Activated T-helper 1 cell treated with anti-CD3 and anti-CD28 coated beads, Interleukin-2, amount 50 U/mL, for 16 hours (primary cell): Measurements from ENCODE around the gene MCRIP2.
"Not testable (repeated sequence)": the region's sequence is repeated elsewhere in the genome, so short reads cannot be mapped to it uniquely, and the experiment has no call there.

ENCODE experiments used
- DNase-seq, 2 donors: peaks; one replicate each; pipeline ENCODE4 v3.0.0-alpha.2; 2020; ENCODE audit warnings: low read depth in 1 of 2, low spot score in 1 of 2

Gene MCRIP2

DNA sequence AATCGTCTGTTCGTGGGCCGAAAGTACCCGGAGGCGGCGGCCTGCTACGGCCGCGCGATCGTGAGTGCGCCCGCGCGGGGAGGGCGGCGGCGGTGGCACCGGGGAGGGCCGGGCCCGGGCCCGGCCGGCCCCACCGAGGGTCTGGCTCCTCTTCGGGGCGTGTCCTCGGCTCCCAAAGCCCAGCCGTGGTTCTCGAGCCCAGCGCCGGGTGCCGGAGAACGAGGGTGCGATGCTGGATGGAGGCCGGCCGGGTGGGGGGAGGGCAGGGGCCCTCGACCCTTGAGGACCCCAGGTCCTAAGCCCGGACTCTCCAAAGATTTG lies 39.0 kb downstream of the MCRIP2 start:
- DNase-seq = no peak

- no peak for DNase-seq
Observed at GRCh38 chr16:680967-681745, 39.5 kb downstream of the MCRIP2 start.

DNA sequence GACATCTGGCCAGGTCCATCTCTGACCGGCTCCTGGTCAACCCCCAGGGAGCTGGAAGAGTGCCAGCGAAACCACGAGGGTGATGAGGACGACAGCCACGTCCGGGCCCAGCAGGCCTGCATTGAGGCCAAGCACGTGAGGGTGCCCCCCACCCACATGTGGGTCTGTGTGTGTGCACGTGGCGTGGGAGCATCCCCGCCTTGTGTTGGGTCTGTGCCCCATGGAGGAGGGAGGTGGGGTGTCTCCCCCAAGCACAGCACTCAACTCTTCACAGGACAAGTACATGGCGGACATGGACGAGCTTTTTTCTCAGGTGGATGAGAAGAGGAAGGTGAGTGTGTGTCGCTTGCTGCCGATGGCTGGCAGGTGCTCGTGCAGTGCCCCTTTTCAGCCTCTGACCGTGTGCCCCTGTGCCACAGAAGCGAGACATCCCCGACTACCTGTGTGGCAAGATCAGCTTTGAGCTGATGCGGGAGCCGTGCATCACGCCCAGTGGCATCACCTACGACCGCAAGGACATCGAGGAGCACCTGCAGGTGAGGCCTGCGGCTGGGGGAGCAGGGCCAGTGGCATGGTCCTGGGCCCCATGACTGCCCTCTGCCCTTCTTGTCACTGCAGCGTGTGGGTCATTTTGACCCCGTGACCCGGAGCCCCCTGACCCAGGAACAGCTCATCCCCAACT lies 40.3 kb downstream of the MCRIP2 start:
- no peak for DNase-seq

- no peak for DNase-seq
Observed at GRCh38 chr16:682493-683395, 41.1 kb downstream of the MCRIP2 start.

GRCh38 chr16:683396-684070 lies 41.9 kb downstream of the MCRIP2 start:
- DNase-seq = no peak

- peak; percentile 91 to 96 for DNase-seq
Observed at GRCh38 chr16:684071-684794, 42.6 kb downstream of the MCRIP2 start, which contains the start of gene JMJD8. Gene JMJD8, minus strand, starts transcription at chr16:684334. Its CDS starts 15 bp downstream, at chr16:684319.

DNA sequence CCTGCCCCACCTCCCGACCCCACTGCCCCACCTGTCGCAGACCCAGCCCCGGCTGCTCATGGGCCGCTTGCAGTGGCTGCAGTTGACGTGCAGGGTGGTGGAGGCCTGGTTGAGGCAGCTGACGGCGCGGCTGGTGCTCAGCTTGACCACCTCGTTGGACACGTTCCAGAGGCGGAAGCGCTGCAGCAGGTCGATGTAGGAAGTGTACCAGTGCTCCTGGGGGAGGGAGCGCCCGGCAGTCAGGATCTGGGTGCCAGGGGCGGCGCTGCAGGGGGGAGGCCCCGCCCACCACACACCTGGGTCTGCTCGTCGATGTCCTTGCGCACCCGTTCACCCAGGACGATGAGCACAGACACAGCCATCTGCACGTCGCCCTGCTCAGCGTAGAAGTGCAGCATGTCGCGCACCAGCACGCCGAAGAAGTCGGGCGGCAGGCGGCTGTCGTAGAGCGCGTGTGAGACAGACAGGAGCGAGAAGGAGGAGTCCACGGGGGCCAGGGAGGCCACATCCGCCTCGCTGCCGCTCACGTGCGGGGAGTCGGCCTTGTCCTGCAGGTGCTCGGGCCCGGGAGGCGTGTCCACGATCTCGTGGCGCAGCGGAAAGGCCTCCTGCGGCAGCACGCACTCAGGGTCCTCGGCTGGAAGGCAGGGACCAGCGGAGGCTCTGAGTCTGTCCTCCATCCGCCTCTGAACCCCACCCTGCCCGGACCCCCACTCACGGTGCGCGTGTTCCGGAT lies 43.5 kb downstream of the MCRIP2 start:
- DNase-seq = no peak

GRCh38 chr16:685967-686366 lies 44.3 kb downstream of the MCRIP2 start:
- no peak for DNase-seq

DNA sequence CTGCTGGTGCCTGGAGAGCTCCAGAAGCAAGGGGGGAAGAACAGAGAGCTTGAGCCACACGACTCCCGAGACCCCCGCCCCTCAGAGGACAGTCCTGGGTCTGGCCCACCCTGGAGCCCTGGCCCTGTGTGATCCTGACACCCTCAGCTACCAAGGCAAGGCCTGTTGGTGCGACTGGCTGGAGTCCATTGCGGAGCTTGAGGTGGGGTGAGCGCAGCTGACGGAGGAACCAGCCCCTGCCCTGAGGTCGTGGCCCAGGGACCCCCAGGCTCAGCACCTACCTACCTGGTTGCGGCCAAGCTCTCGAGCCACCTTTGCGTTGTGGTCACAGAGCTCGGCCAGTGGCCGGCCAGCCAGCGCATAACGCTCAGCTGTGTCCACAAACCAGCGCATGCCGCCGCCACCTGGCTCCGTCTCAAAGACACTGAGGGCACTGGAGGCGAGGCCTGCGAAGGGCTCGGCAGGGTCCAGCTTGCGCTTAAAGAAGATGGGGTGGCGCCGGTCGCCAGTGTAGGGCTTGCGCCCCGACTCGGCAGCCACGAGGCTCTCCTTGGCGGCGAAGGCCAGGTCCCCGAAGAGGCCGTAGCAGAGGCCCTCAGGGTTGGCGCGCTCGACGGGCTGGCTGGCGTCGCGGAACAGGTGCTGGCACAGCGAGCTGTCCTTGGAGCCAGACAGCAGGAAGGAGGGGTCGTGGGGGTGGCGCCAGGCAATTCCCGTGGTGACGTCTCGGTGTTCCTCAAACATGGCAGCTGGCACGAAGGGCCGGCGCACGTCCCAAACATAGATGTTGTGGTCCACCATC lies 45.0 kb downstream of the MCRIP2 start:
- DNase-seq = no peak

GRCh38 chr16:687499-687898 lies 45.9 kb downstream of the MCRIP2 start:
- DNase-seq = no peak

DNA sequence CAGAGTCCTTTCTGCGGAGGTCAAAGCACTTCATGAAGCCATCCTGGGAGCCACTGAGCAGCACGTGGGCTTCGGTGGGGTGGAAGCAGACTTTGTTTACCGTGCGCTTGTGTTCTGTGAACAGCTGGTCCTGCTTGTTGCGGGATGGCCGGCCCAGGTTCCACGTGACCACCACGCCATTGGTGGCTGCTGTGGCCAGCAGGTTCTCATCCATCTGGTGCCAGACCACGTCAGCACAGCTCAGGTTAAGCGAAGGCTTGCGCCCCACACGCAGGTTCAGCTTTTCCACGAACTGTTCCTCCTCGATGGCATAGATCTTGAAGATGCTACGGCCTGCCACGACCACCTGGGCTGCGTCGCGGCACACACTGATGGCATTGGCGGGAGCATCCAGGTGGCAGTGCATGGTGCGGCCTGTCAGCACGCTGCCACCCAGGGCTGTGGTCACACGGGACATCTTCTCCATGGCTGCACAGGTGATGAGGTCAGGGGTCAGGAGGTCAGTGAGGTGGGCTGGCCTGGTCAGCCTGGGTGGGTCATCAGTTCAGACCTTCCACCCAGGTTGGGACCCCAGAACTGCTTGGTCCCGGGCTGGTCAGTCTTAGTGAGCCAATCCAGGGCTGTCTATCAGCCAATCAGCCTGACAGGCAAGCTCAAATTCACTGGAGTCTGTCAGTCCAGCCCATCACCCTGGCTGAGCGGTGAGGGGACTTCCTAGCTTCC lies 47.7 kb downstream of the MCRIP2 start:
- DNase-seq = no peak

- DNase-seq = not testable (repeated sequence)
Observed at GRCh38 chr16:691242-691641, 49.6 kb downstream of the MCRIP2 start.

DNA sequence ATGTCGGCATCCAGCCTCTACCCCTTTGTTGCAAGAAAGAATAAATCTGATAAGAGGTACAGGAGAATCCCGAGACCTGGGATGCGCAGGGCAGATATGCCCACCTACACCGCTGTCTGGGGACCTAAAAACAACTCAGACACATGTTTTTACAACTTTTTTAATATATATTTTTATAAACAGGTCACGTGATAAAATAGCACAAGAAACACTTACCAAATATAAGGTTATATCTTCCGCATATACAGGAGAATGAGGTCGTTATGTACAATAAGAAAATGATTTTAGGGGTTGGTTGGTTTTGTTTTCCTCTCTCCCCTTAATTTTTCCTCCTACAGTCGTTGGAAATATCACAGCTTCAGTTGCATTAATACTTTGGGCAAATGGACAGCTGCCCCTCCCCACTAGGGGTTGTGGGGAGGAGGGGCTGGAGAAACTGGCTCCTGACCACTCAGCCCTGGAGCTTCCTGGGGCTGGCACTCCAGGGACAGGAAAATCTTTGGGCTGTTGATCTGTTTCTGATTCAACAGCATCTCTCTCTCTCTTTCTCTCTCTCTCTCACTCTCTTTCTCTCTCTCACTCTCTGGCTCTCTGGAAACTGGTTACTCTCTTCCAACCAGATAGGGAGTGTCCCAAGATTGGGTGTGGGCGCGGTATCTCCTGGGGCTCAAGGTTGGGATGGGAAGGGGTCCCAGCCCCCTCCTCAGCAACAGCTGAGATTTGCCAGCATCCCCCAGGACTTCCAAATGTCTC lies 50.9 kb downstream of the MCRIP2 start:
- DNase-seq = no peak

DNA sequence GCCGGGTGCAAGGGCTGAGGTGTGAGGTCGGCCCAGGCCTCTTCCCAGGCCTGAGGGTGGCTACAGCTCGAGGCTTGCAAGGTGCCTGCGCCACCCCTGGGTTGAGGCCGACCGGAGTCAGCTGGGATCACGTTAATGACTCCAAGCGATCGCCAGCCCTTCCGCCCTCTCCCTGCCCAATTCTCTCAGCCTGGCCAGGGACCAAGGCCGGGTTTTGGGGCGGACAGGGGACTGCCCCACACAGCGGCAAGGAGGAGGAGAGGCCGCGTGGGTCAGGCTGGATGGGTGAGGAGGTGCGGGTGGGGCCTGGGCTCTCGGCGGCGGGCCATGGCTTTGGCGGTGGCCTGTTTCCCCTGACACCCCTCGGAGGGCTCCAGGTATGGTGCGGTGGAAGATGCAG lies 51.7 kb downstream of the MCRIP2 start:
- DNase-seq = no peak

DNA sequence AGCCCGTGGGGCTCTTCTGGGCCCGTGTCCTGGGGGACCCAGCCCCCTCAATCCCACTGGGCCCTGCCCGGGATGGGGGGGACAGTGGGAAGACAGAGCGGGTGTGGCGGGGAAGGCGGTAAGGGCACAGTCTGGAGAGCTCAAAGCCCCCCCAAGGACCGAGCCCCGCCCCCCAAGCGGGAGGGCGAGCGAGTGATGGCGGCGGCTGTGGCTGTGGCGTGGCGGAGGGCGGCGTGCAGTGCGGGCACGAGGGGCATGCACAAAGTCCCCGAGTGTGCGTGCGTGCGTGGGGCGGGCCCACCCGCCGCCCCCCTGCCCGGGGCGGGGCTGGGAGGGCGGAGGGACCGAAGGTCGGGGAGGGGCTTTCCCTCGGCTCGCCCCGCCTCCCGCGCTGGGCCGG lies 52.1 kb downstream of the MCRIP2 start:
- DNase-seq = no peak

GRCh38 chr16:694187-694862 lies 52.7 kb downstream of the MCRIP2 start:
- DNase-seq = no peak

- no peak for DNase-seq
Observed at GRCh38 chr16:694863-695354, 53.3 kb downstream of the MCRIP2 start.
